Anterior cingulate cortex (tissue), 58 donors: ENCODE measurements around the gene DHRS7.

ENCODE experiments used
- DNase-seq, 58 donors: peaks; one replicate each; lab custom pipeline; 2025; lab: John Stamatoyannopoulos, UW

The DHRS7 gene, protein sequence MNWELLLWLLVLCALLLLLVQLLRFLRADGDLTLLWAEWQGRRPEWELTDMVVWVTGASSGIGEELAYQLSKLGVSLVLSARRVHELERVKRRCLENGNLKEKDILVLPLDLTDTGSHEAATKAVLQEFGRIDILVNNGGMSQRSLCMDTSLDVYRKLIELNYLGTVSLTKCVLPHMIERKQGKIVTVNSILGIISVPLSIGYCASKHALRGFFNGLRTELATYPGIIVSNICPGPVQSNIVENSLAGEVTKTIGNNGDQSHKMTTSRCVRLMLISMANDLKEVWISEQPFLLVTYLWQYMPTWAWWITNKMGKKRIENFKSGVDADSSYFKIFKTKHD

DNA sequence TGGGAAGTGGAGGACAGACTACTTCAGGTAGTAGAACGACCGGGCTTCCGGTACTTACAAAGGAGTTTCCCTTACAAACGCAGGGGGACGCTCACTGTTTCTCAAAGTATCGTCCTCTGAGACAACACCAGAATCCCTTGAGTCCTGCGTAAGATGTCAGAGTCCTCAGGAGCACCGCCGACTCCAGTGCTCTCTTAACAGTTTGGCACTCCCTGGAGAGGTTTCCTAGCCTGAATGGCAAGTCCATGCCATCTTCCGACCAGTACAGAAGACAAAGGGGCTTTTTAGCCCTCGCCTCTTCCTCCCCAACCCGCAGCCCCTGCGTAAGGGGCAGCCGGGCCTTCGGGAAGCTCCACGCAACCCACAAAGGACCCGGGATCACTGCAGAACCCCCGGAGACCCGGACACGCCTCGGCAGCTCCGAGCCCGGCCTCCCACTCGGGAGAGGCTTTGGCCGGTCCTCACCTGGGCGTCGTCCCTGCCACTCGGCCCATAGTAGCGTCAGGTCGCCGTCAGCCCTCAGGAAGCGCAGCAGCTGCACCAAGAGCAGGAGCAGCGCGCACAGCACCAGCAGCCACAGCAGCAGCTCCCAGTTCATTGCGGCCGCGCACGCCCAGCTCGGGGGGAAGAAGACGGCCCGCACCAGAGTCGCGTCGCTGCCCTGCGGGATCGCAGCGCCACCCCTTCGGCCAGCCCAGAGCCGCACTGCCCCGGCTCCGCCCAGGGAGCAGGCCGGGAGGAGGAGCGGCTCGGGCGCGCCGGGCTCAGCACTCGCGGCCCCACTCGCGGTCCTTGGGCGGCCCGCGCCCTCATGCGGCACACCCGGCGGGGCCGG is at the start of gene DHRS7:
Gene DHRS7 (minus strand): TSS at position 687 of the 835 bp plus-strand sequence. CDS start 89 bp downstream, at position 598.
- peak in 56 of 58 donors; percentile 17 to 91 (median 76) for DNase-seq

DNA sequence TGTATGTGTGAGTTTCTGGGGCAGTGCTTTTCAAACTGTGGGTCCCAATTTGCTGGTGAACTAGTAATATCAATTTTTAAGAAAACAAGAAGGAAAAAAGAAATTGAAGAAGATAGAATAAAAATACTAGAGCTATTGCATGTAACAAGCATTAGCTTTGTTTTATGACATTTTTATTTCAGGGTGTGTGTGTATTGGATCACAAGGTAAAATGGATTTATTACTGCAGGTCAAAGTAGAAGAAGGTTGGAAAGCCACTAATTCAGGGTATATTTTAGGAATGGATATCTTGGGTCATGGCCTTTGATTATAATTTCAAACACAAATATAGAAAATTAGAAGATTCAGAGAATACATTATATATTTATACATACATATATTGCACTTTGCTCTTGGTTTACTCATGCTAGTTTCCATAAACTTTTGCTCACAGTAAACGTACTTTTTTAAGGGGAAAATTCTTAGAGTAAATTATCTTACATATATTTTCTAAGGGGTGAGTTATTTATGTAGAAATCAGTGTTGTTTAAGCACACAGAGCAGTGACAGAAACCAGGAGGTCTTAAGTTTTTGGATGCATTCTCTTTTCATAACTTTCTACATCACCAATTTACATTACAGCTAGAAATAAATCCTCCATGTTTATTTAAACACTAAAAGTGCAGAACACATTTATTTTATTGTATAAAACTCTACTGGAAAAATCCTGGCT is 49.4 kb upstream of the DHRS7 start:
- DNase-seq, result no peak

DNA sequence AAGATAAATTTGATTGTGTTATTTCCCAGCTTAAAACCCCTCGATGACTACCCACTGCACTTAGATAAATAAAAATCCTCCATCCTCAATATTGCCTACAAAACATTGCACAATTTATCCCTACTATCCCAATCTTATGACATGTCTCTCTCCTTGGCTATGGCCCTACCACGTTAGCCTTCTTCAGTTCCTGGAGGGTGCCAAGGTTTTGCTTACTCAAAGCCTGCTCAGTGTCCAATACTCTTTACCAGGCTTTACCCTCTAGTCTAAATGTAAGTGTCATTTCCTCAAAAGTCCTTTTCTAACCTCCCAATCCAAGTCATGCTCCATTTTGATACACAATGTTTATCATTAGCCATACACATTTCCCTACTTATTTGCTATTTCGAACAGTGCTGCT is 48.8 kb upstream of the DHRS7 start:
- DNase-seq, result no peak

DNA sequence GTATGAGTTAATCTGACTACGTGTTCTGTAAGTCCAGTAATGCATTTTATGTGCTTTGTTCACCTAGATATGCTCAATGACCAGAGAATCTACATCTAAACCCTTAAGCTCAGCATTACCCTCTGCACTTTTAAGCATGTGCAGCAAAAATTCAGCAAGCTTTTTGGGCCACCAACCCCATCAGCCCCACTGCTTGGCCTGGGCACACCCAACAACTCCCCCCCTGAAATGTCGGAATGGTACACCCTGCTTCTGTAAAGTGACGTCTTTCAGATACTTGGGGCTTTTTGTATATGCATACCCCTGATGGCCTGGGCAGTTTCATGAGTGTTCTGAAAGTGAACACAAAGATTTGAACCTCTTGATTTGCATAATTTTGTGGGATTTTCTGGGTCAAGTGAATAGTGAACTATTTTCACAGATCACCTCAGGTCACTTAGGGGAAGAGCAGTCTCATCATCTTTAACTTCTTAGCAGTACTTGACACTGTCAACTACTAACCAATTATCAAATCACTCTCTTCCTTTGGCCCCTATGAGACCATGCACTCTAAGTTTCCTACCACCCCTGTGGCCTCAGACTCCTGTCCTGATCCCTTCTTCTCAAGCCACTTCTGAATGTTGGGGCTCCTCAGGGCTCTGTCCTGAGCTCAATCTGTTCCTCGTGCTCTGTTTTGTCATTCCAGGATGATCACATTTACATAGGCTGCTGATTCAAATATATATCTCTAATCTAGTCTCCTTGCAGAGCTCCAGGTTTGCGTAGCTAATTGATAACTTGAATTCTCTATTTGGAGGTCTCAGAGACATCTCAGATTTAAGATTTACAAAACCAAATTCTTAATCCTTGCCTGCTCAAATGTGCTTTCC is 47.5 kb upstream of the DHRS7 start:
- no peak for DNase-seq

DNA sequence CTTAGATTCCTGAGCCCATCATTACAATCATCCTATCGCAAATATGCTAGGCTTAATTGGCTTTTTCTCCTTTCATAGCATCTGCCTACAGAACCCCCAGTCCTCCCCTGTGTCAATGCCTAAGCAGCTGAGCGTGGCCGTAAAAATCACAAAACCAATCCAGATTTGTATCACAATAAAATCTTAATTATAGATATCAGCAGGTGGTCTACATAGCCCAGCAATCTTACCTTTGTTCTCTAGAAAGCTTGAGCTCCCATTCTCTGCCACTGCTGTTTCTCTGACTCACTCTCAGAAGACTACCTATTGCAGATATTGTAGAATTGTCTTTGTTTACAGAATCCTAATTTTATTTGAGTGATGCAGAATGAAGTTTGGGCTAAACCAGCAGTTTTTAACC is 46.0 kb upstream of the DHRS7 start:
- DNase-seq, result no peak

DNA sequence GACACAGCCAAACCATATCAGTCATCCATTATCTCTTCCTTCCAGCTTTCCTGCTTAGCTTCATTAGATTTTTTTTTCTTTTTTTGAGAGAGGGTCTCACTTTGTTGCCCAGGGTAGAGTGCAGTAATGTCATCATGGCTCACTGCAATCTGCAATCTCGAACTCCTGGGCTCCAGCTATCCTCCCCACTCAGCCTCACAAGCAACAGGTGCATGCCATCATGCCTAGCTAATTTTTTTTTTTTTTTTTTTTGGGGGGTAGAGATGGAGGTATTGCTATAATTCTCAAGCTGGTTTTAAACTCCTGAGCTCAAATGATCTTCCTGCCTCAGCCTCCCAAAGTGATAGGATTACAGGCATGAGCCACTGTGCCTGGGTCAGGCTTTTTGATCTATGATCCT is 45.5 kb upstream of the DHRS7 start:
- DNase-seq, result no peak

DNA sequence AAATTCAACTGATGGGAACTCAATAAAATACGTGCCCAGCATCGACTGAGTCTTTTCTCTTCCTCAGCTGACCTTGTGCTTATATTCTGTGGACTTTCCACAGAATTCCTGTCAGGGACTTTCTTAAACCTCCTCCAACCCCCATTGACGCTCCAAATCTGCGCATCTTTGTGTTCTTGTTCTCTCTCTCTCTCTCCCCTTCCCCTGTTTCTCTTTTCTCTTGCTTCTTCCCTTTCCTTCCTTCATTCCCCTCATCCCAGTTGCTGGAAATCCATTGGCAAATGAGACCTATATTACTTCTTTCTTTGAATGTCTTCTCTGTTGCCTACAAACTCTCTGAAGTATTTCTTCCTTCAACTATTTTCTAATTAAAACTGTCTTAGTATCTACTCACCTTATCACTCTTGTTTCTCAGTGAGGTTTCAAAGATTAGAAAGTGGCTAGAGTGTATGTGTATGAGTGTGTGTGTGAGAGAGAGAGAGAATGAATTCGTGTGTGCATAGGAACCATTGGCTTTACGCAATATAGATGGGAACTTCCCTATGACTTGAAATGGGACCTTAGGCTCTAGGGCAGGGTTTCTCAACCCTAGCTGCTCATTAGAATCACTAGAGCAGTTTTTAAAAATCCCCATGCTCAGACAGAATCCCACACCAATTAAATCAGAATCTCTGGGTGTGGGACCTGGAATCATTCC is 41.8 kb upstream of the DHRS7 start:
- DNase-seq, result no peak

DNA sequence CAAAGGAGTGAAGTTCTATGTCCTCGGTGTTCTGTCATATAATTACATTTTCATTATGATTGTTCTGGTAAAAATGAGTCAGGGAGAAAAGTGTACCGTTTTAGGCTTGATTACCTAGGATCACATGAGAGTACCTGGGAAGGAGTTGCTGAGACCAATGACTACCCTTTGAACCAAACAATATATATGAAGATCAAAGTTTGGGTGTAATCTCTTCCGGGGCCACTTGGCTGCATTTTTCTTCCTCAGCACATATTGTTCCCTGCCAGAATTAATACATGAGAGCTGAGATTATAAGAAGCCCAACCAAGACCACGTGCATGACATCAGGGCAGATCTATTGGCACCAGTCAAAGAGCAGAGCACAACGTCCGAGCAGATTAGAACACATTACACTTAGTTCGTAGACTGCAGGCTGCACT is 41.1 kb upstream of the DHRS7 start:
- DNase-seq, result no peak

DNA sequence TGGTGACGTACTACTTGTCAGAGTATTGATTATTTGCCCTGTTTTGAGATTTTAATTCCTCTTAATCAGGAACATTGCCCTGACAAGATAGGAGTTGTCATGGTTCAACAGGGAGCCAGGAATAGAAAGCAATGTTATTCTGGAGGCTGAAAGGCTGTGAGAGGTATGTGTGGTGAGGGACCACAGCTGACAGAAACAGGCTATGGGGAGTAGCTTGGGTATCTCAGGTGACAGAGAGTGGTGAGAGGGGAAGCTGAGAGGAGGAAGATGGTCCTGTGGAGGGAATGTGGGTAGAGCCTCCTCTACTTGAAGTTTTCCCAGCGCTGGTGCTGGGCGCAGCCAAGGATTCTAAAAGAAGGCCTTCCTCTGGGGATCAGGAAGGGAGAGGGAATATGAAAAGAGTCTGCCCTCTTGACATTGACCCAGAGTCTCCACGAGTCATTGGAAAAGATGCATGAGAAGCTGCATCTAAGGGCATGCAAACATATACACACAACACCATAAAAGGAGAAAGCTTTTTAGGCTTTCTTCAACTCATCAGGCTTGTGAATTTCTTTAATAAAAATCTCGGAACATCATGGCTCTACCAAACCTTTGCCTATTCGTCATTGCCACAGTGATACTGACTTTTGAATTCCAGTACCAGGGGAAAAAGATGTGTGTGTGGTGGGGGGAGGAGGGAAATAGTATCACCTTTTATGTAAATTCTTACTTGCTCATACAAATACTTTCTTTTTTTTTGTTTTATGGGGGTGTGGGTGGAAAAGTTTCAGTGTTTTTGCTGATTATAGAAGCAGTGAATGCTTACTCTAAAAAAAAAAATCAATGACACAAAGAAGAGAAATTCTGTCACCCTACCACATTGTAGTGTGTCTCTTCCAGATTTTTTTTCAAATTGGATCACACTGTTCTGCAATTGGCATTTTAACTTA is 39.9 kb upstream of the DHRS7 start:
- DNase-seq, result no peak

DNA sequence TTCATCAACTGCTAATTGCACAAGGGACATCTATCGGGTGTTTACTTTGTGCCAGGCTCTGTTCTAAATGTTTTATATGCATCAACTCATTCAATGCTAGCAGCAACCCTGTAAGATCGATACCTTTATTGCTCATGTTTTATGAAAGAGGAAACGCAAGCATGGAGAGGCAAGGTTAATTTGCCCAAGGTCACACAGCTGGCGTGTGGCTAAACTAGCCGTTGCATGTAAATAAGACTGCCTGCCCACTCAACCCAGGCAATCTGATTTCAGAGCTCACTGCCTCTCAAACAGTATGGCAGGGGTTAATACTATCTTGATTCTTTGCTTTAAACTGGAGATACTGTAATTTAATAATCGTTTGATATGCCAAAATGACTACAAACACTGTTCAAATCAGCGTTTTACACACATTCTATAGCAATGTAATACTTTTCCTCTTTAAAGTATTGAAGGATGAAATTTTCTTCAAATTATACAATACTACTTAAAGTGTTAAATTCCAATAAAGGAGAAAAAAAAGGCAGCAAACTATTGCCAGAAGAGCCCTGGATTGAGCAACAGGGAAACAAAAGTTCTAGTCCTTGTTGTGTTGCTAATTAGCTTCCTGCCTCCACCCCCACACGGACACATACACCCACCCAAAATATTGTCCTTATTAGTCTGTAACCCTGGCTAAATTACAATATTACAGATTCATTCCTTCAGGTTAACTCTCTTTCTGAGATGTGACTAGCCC is 39.1 kb upstream of the DHRS7 start:
- DNase-seq, result no peak

DNA sequence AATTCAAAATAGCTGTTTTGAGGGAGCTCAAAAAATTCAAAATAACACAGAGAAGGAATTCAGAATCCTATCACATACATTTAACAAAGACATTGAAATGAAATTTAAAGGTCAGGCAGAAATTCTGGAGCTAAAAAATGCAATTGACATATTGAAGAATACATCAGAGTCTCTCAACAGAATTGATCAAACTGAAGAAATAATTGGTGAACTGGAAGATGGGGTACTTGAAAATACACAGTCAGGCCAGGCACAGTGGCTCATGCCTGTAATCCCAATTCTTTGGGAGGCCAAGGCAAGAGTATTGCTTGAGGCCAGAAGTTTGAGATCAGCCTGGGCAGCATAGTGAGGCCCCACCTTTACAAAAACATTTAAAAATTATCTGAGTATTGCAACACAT is 34.1 kb upstream of the DHRS7 start:
- DNase-seq, result no peak

DNA sequence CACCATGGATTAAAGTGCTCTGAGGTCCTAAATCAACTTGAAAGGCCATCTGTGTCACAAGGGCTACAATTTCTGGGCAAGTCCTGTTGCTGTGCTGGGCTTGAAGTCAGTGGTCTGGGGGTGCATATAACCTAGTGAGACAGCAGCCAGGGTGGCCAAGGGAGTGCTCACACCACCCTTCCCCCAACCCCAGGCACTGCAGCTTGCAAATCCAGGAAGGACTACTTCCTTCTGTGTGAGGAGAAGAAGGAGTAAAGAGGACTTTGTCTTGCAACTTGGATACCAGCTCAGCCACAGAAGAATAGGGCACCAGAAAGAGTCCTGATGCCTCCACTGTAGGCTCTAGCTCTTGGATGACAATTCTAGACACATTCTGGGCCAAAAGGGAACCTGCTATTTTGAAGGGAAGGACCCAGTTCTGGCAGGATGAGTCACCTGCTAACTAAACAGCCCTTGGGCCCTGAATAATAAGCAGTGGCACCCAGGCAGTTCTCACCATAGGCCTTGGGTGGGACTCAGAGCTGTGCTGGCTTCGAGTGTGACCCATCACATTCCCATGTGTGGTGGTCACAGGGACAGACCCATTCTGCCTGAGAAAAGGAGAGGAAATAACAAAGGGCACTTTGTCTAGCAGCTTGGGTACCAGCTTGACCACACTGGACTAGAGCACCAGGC is 32.6 kb upstream of the DHRS7 start:
- no peak for DNase-seq

DNA sequence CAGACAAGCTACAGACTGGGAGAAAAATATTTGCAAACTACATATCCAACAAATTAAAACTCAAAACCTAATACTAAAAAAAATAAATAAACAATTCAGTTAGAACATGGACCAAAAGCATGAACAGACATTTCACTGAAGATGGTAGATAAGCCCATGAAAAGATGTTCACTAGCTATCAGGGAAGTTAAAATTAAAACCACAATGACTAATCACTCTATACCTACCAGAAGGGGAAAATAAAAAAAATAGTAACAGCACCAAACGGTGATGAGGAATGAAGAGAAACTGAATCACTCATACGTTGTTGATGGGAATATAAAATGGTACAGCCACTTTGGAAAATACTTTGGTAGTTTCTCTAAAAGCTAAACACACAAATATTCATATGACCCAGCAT is 31.1 kb upstream of the DHRS7 start:
- no peak for DNase-seq

DNA sequence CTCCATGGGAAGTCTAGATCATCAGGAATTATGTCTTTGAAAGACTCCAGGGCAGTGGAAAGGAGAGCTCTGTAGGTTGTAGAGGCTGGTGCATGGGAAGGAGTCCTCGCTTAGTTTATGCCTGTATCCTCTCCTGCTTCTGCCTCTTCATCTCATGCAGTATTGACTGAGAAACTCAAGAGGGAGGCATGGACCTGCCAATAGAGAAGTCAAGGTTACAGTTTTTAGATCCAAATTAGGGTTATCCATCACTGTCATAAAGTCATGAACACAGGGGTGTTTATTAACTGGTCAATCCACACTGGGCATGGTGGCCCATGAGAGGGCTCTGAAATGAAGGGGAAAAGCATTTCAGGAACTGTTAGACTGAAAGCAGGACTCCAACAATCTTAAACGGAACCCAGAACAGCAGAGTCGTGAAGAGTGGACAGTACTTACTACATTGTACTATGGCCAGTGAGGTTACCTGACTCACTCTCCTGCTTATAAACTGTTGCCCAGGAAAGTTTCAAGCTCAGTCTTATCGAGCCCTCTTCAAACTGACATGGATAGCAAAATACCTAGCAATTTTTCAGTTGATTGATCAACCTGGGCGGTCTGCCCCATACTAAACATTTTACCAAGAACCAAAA is 30.1 kb upstream of the DHRS7 start:
- no peak for DNase-seq

DNA sequence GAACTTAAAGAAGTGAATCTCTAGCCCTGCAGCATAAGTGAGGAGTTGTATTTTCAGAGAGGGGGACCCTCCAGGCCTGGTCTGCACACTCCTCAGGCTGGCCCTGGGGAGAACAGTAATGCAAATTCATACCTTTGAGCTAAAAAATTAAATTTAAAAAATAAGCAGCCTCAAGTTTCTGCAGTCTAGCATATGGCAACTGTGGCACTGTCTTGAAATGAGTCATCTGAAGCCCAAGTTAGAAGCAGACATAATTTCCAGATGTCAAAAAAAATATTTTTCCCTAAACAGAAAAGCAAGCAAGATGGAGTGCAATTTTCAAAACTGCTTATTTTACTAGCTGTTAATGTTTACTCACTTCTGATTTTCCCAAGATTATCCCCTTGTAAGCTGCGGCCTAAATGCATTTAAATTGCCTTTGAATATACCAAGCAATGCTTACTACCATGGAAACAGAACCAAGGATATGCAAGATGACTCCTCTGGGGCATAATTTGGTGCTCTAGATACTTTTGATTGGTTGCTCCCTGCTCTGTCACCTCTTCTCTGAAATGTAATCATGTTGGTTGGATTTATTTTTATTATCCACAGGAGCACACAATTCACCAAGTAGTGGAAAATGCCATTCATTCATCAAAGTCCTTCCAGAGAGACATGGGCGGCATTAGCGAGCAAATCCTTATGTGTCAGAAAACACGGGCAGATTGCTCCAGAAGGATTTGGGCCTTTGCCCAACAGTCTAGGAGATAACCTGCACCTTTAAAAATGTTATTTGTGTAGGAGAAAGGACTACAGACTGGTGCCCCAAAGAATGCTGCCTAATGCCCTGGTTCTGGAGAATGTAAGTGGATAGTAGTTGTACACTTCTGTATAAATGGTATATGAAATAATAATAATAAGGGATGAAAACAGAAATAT is 25.0 kb upstream of the DHRS7 start:
- DNase-seq, result peak in 5 of 58 donors; percentile 3 to 35 (median 15)

DNA sequence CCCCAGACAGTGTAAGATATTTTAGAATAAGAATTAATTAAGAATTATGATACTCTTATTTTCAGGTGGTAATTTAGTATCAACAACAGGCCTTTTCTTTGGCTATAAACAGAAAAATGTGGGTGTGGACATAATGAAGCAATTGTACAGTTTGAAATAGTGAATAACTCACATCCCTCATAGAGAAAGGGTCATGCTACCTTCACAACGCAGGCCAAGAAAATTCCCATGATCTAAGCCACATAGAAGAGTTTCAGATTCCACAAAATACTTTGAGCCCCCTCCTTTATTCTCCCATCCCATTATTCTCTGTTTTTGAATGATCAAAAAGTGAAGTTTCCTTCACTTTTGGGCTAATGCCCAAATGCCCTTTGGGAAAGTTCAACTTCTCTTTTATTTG is 23.5 kb upstream of the DHRS7 start:
- DNase-seq, result no peak
